ENCODE measurements around the gene LGI2. TPM values are rescaled to one million over a fixed set of nuclear protein-coding genes. Genes with fewer than 3 reads are reported as not detected.

LGI2 gene
- polyA plus RNA-seq, 1 donor (not counting 4 experiments of a cell fraction or from before 2014, with no cell fraction given): 0.69 TPM

DNA sequence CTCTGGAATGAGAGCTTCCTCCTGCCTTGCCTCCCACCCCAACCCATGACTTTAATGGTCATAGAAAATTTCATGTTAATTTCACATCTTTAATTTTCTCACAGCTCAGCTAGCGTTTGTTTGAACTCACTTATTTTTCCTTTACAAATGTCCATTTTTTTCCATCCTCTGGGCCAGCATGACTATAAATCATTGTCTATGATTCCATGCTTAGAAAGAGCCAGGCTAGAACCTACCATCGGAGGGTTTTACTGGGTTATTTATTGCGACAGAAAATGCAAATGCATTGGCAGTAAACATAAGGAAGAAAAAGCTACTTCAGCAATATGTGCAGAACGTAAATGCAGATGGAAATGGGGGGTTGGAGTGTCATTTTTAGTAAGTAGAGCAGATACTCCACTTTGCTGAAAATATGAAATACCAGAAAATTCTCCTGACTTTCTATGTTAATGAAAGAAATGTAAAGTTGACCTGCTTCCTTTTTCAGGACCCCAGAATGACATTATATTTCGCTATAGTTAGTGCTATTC, 37.1 kb downstream of the LGI2 start:
- Histone ChIP-seq H2AFZ (ENCODE audit: control insufficient read depth, low read length) (no peak overlapping the region), H3K27ac (ENCODE audit: control insufficient read depth, insufficient read depth, low read length) (no peak overlapping the region), H4K20me1 (ENCODE audit: control insufficient read depth, extremely low read depth, insufficient read depth, low read length) (no peaks in the 10 kb centered on the region), H3K4me3 (ENCODE audit: control insufficient read depth in 2 of 3, extremely low read depth in 1 of 3, insufficient read depth in 2 of 3, low read depth in 1 of 3, low read length in 3 of 3) (no peak overlapping the region), H3K36me3 (ENCODE audit: control insufficient read depth in 2 of 2, extremely low read depth in 1 of 2, insufficient read depth in 2 of 2, low read length in 2 of 2) (no peaks in the 10 kb centered on the region), H3K4me2 (ENCODE audit: control insufficient read depth, extremely low read depth, insufficient read depth, low read depth, low read length) (no peak overlapping the region), H3K9me3 (ENCODE audit: control insufficient read depth, low read depth, low read length) (no peaks in the 10 kb centered on the region), H3K4me1 (ENCODE audit: control insufficient read depth, extremely low read depth, insufficient read depth, low read length) (no peaks in the 10 kb centered on the region), H3K9me1 (ENCODE audit: control insufficient read depth, extremely low read depth, insufficient read depth, low read length) (no peaks in the 10 kb centered on the region), H3K79me2 (ENCODE audit: control insufficient read depth, insufficient read depth, low read length) (no peaks in the 10 kb centered on the region), H3K27me3 (ENCODE audit: control insufficient read depth, extremely low read depth, insufficient read depth, low read length) (peaks cover 3% of the 10 kb centered on the region), H3K9ac (ENCODE audit: control insufficient read depth, extremely low read depth, insufficient read depth, low read length) (no peak overlapping the region)
- DNase-seq (ENCODE audit: low read depth, low spot score) (no peak), FAIRE-seq (no peak)
- TF ChIP-seq, protein P1, sequence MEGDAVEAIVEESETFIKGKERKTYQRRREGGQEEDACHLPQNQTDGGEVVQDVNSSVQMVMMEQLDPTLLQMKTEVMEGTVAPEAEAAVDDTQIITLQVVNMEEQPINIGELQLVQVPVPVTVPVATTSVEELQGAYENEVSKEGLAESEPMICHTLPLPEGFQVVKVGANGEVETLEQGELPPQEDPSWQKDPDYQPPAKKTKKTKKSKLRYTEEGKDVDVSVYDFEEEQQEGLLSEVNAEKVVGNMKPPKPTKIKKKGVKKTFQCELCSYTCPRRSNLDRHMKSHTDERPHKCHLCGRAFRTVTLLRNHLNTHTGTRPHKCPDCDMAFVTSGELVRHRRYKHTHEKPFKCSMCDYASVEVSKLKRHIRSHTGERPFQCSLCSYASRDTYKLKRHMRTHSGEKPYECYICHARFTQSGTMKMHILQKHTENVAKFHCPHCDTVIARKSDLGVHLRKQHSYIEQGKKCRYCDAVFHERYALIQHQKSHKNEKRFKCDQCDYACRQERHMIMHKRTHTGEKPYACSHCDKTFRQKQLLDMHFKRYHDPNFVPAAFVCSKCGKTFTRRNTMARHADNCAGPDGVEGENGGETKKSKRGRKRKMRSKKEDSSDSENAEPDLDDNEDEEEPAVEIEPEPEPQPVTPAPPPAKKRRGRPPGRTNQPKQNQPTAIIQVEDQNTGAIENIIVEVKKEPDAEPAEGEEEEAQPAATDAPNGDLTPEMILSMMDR (optimal IDR thresholded peaks at IDR 0.05 in 1 of 3, IDR thresholded peaks at IDR 0.05 in 1 of 3, conservative IDR thresholded peaks at IDR 0.05 in 1 of 3; ENCODE audit: extremely low read depth in 1 of 3, insufficient read depth in 2 of 3, low read length in 3 of 3): no peak
- no peak for TF ChIP-seq EZH2 (IDR thresholded peaks at IDR 0.05; ENCODE audit: low read length)
- dilution Hi-C loops (cut with MboI; ENCODE audit: extremely low pct_ligation_motif_present, low sequenced_read_pairs): no loop called here

DNA sequence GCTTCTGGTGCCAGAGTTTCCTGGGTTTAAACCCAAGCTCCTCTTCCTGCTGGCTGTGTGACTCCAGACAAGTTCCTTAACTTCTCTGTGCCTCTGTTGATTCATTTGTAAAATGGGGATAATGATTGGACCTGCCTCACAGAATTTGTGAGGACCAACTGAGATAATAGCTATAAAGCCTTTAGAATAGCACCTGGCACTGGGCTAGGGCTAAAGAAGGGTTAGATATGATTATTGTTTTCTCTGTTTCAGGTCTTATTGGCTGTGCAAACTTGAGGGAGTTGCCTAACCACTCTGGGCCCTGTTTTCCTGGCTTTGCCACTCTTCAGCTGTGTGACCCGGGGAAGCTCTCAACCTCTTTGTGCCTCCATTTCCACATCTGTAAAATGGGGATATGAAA, 37.8 kb downstream of the LGI2 start:
- H3K9ac ChIP-seq (ENCODE audit: control insufficient read depth, extremely low read depth, insufficient read depth, low read length): no peak overlapping the region
- FAIRE-seq (no peak), DNase-seq (ENCODE audit: low read depth, low spot score) (no peak)
- TF ChIP-seq, protein P1 (optimal IDR thresholded peaks at IDR 0.05 in 1 of 3, IDR thresholded peaks at IDR 0.05 in 1 of 3, conservative IDR thresholded peaks at IDR 0.05 in 1 of 3; ENCODE audit: extremely low read depth in 1 of 3, insufficient read depth in 2 of 3, low read length in 3 of 3): no peak
- no peak for TF ChIP-seq EZH2 (IDR thresholded peaks at IDR 0.05; ENCODE audit: low read length)
- no peaks in the 10 kb centered on the region for H3K4me1 ChIP-seq (ENCODE audit: control insufficient read depth, extremely low read depth, insufficient read depth, low read length)
- no peaks in the 10 kb centered on the region for H3K79me2 ChIP-seq (ENCODE audit: control insufficient read depth, insufficient read depth, low read length)
- H3K9me1 ChIP-seq (ENCODE audit: control insufficient read depth, extremely low read depth, insufficient read depth, low read length): no peaks in the 10 kb centered on the region
- H3K9me3 ChIP-seq (ENCODE audit: control insufficient read depth, low read depth, low read length): no peaks in the 10 kb centered on the region
- no peak overlapping the region for H2AFZ ChIP-seq (ENCODE audit: control insufficient read depth, low read length)
- H3K27ac ChIP-seq (ENCODE audit: control insufficient read depth, insufficient read depth, low read length): no peak overlapping the region
- no peaks in the 10 kb centered on the region for H3K36me3 ChIP-seq (ENCODE audit: control insufficient read depth in 2 of 2, extremely low read depth in 1 of 2, insufficient read depth in 2 of 2, low read length in 2 of 2)
- peaks cover 3% of the 10 kb centered on the region for H3K27me3 ChIP-seq (ENCODE audit: control insufficient read depth, extremely low read depth, insufficient read depth, low read length)
- dilution Hi-C loops (cut with MboI; ENCODE audit: extremely low pct_ligation_motif_present, low sequenced_read_pairs): no loop called here
- no peak overlapping the region for H3K4me3 ChIP-seq (ENCODE audit: control insufficient read depth in 2 of 3, extremely low read depth in 1 of 3, insufficient read depth in 2 of 3, low read depth in 1 of 3, low read length in 3 of 3)
- no peak overlapping the region for H3K4me2 ChIP-seq (ENCODE audit: control insufficient read depth, extremely low read depth, insufficient read depth, low read depth, low read length)
- no peaks in the 10 kb centered on the region for H4K20me1 ChIP-seq (ENCODE audit: control insufficient read depth, extremely low read depth, insufficient read depth, low read length)
